Stimulated activated effector memory CD8-positive, alpha-beta T cell treated with anti-CD3 and anti-CD28 coated beads, Interleukin-12 subunit alpha, Interleukin-12 subunit beta, amount 100 ng/mL, for 72 hours (primary cell): Measurements from ENCODE around the gene GRIK4.

Experiments used
- ATAC-seq: fragments of 150-1000 bp; cut with Tn5 transposase; 2 replicates; pipeline ENCODE4 v1.10.0; 2021
- DNase-seq, 2 donors: peaks; one replicate each; pipeline ENCODE4 v3.0.0; 2021 to 2022; ENCODE audit warnings: low spot score in 2 of 2
- H3K27ac Mint-ChIP-seq: one replicate; pipeline ENCODE4 v1.8.0; 2022; ENCODE audit warnings: mild to moderate bottlenecking, mixed read lengths
- H3K36me3 Mint-ChIP-seq: one replicate; pipeline ENCODE4 v1.8.0; 2022; ENCODE audit warnings: mild to moderate bottlenecking, mixed read lengths
- H3K4me1 Mint-ChIP-seq: one replicate; pipeline ENCODE4 v1.8.0; 2022; ENCODE audit warnings: mixed read lengths
- H3K4me3 Mint-ChIP-seq: one replicate; pipeline ENCODE4 v1.8.0; 2022; ENCODE audit warnings: mild to moderate bottlenecking, mixed read lengths
- H3K9me3 Mint-ChIP-seq: one replicate; pipeline ENCODE4 v1.8.0; 2022; ENCODE audit warnings: mixed read lengths

GRIK4 gene, protein sequence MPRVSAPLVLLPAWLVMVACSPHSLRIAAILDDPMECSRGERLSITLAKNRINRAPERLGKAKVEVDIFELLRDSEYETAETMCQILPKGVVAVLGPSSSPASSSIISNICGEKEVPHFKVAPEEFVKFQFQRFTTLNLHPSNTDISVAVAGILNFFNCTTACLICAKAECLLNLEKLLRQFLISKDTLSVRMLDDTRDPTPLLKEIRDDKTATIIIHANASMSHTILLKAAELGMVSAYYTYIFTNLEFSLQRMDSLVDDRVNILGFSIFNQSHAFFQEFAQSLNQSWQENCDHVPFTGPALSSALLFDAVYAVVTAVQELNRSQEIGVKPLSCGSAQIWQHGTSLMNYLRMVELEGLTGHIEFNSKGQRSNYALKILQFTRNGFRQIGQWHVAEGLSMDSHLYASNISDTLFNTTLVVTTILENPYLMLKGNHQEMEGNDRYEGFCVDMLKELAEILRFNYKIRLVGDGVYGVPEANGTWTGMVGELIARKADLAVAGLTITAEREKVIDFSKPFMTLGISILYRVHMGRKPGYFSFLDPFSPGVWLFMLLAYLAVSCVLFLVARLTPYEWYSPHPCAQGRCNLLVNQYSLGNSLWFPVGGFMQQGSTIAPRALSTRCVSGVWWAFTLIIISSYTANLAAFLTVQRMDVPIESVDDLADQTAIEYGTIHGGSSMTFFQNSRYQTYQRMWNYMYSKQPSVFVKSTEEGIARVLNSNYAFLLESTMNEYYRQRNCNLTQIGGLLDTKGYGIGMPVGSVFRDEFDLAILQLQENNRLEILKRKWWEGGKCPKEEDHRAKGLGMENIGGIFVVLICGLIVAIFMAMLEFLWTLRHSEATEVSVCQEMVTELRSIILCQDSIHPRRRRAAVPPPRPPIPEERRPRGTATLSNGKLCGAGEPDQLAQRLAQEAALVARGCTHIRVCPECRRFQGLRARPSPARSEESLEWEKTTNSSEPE

DNA sequence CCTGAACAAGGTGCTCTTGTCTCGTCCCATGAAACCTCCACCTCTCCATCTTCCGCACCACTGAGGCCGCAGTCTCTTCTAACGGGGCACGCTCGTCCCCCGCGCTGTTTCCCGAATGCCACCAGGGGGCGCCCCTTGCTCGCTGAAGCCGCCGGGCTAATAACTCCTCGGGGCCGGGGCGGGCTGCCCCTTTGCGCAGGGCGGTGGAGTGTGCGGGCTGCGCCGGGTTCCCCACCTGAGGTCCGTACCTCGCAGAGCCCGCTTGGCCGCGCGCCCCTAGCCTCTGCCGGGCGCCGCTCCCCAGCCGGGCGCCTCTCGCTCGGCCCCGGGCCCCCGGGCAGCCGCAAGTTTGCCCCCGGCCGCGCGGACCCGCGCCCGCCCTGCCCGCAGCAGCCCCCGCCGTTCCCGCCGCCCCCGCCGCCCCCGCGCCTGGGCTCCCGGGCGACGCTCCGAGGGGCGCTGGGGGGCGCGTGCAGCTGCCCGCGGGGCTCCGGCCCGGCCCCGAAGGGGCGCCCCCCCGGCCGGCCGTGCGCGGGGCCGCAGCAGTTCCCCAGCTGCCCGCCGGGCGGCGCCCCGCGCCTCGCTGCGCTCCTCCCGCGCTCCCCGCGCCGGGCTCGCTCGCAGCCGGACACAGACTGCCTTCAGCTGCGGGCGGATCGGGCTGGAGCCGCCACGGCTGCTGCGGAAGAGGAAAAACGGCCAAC, at the start of gene GRIK4:
TSS of gene GRIK4 (plus strand) at position 633 of the 704 bp plus-strand sequence. CDS start 148,571 bp downstream, outside the sequence.
- H3K9me3 Mint-ChIP-seq = no peaks in the 10 kb centered on the region
- ATAC-seq (peak; percentile 85), DNase-seq (peak; percentile 76 to 89)
- H3K36me3 Mint-ChIP-seq = no peaks in the 10 kb centered on the region
- H3K27ac Mint-ChIP-seq = no peak within 1 kb of the TSS
- peaks cover 5% of the 10 kb centered on the region for H3K4me1 Mint-ChIP-seq
- H3K4me3 Mint-ChIP-seq = peak within 1 kb of the TSS; percentile 23

GRCh38 chr11:120462825-120463224, 48.7 kb upstream of the GRIK4 start:
- DNase-seq (no peak), ATAC-seq (no peak)
- no peaks in the 10 kb centered on the region for H3K4me1 Mint-ChIP-seq
- H3K27ac Mint-ChIP-seq = no peak overlapping the region
- H3K36me3 Mint-ChIP-seq = peaks cover 64% of the 10 kb centered on the region
- no peaks in the 10 kb centered on the region for H3K9me3 Mint-ChIP-seq
- H3K4me3 Mint-ChIP-seq = no peak overlapping the region

DNA sequence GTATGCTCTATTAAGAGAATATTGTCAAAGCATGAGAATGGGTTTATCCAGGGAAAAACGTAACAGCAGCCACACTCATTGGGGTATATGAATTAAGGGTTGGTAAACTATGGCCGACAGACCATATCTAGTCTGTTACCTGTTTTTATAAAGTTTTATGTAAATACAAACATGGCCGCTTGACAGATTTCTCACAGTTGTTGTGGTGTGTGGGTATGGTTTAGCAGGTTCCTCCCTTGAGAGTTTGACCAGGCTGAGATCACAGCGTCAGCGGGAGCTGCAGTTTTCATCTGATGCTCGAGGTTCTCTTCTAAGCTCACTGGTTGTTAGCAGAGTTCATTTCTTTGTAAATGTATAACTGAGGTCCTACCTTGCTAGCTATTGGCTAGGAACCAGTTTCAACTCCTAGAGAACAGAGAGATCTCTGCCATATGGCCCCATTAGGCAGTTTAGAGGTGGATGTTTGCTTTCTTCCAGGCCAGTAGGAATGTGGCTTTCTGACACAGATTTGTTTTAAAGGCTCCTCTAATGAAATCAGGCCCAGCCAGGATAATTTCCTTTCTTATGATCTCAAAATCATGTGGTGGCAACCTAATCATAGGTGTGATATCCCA, 45.5 kb upstream of the GRIK4 start:
- DNase-seq (no peak), ATAC-seq (no peak)
- Mint-ChIP-seq H3K27ac (no peak overlapping the region), H3K4me3 (no peak overlapping the region), H3K36me3 (peaks cover 50% of the 10 kb centered on the region), H3K4me1 (no peaks in the 10 kb centered on the region), H3K9me3 (no peaks in the 10 kb centered on the region)

GRCh38 chr11:120467627-120468026, 43.9 kb upstream of the GRIK4 start:
- ATAC-seq (no peak), DNase-seq (no peak)
- Mint-ChIP-seq H3K9me3 (no peaks in the 10 kb centered on the region), H3K4me3 (no peak overlapping the region), H3K36me3 (peaks cover 35% of the 10 kb centered on the region), H3K27ac (no peak overlapping the region), H3K4me1 (no peaks in the 10 kb centered on the region)

DNA sequence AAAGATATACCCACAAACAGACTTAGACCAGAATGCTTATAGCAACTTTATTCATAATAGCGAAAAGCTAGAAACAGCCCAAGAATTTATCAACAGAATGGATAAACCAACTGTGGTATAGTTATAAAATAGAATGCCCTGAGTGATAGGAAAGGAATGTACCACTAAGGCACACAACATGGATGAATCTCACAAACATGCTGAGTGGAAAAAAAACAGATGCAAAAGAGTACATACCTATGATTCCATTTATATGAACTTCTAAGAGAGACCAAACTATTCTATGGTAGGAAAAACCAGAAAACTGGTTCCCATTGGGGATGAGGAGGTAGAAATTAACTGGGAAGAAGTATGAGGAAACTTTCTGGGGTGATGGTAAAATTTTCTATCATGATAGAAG, 40.4 kb upstream of the GRIK4 start:
- Mint-ChIP-seq H3K36me3 (peaks cover 18% of the 10 kb centered on the region), H3K4me3 (no peak overlapping the region), H3K4me1 (no peaks in the 10 kb centered on the region), H3K9me3 (no peaks in the 10 kb centered on the region), H3K27ac (no peak overlapping the region)
- ATAC-seq = no peak
- no peak for DNase-seq

- no peak overlapping the region for H3K4me3 Mint-ChIP-seq
- H3K4me1 Mint-ChIP-seq = no peaks in the 10 kb centered on the region
- H3K36me3 Mint-ChIP-seq = peaks cover 19% of the 10 kb centered on the region
- no peak overlapping the region for H3K27ac Mint-ChIP-seq
- no peaks in the 10 kb centered on the region for H3K9me3 Mint-ChIP-seq
- DNase-seq = no peak
- ATAC-seq = no peak
These were observed 39.6 kb upstream of the GRIK4 start for GRCh38 chr11:120471994-120472393.

DNA sequence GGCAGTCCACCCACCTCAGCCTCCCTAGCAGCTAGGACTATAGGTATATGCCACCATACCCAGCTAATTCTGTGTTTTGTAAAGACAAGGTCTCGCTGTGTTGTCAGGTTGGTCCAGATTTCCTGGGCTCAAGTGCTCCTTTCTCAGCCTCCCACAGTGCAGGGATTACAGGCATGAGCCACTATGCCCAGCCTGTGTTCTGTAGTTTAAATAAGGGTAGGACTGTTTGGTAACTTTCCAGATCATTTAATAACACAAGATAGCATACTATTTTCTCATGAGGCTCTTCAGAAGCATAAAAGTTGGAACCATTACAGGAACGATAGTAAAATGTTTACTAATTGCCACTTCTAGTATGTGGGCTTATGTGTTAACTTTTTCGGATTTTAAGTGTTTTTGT, 38.0 kb upstream of the GRIK4 start:
- no peak overlapping the region for H3K27ac Mint-ChIP-seq
- H3K4me1 Mint-ChIP-seq = no peaks in the 10 kb centered on the region
- H3K4me3 Mint-ChIP-seq = no peak overlapping the region
- DNase-seq (no peak), ATAC-seq (no peak)
- H3K36me3 Mint-ChIP-seq = peaks cover 18% of the 10 kb centered on the region
- no peaks in the 10 kb centered on the region for H3K9me3 Mint-ChIP-seq

- H3K9me3 Mint-ChIP-seq = no peaks in the 10 kb centered on the region
- H3K27ac Mint-ChIP-seq = no peak overlapping the region
- H3K4me3 Mint-ChIP-seq = no peak overlapping the region
- no peak for ATAC-seq
- DNase-seq = no peak
- H3K36me3 Mint-ChIP-seq = peaks cover 53% of the 10 kb centered on the region
- H3K4me1 Mint-ChIP-seq = no peaks in the 10 kb centered on the region
These were observed 29.4 kb upstream of the GRIK4 start for GRCh38 chr11:120482149-120482548.

GRCh38 chr11:120484722-120485121, 26.8 kb upstream of the GRIK4 start:
- DNase-seq (no peak), ATAC-seq (no peak)
- Mint-ChIP-seq H3K9me3 (no peaks in the 10 kb centered on the region), H3K36me3 (peaks cover 36% of the 10 kb centered on the region), H3K4me1 (no peaks in the 10 kb centered on the region), H3K27ac (no peak overlapping the region), H3K4me3 (no peak overlapping the region)

GRCh38 chr11:120486138-120486537, 25.4 kb upstream of the GRIK4 start:
- no peak overlapping the region for H3K27ac Mint-ChIP-seq
- H3K4me3 Mint-ChIP-seq = no peak overlapping the region
- DNase-seq (no peak), ATAC-seq (no peak)
- no peaks in the 10 kb centered on the region for H3K9me3 Mint-ChIP-seq
- H3K4me1 Mint-ChIP-seq = no peaks in the 10 kb centered on the region
- peaks cover 34% of the 10 kb centered on the region for H3K36me3 Mint-ChIP-seq

DNA sequence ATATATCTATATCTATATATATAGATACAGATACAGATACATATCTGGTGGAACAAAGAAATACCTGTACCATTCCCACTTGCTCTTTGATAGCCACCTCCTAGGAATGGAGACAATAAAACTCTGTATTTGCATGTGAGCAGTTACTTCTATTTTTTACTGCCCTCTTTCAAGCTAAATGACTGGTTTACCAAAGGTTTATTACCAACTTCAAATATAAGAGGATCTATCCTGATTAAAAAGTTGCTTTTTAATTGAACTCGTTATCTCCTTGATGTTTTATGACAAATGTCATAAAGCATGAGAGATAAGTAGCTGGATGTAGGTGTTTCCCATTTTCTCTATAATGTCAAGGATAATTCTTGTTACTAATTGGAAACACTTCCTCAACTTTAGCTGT, 21.7 kb upstream of the GRIK4 start:
- H3K4me3 Mint-ChIP-seq = no peak overlapping the region
- H3K4me1 Mint-ChIP-seq = no peaks in the 10 kb centered on the region
- no peak for DNase-seq
- no peaks in the 10 kb centered on the region for H3K9me3 Mint-ChIP-seq
- no peak overlapping the region for H3K27ac Mint-ChIP-seq
- peaks cover 8% of the 10 kb centered on the region for H3K36me3 Mint-ChIP-seq
- ATAC-seq = no peak

GRCh38 chr11:120492486-120492885, 19.1 kb upstream of the GRIK4 start:
- DNase-seq (no peak), ATAC-seq (no peak)
- H3K9me3 Mint-ChIP-seq = no peaks in the 10 kb centered on the region
- no peak overlapping the region for H3K4me3 Mint-ChIP-seq
- no peak overlapping the region for H3K27ac Mint-ChIP-seq
- H3K36me3 Mint-ChIP-seq = no peaks in the 10 kb centered on the region
- no peaks in the 10 kb centered on the region for H3K4me1 Mint-ChIP-seq

- Mint-ChIP-seq H3K27ac (no peak overlapping the region), H3K9me3 (no peaks in the 10 kb centered on the region), H3K4me1 (no peaks in the 10 kb centered on the region), H3K36me3 (no peaks in the 10 kb centered on the region), H3K4me3 (no peak overlapping the region)
- DNase-seq (no peak), ATAC-seq (no peak)
These were observed 17.0 kb upstream of the GRIK4 start for GRCh38 chr11:120494595-120494994.

GRCh38 chr11:120499088-120499487, 12.5 kb upstream of the GRIK4 start:
- Mint-ChIP-seq H3K36me3 (no peaks in the 10 kb centered on the region), H3K9me3 (no peaks in the 10 kb centered on the region)

GRCh38 chr11:120499859-120500258, 11.7 kb upstream of the GRIK4 start:
- H3K27ac Mint-ChIP-seq = no peak overlapping the region
- H3K4me1 Mint-ChIP-seq = no peaks in the 10 kb centered on the region
- no peaks in the 10 kb centered on the region for H3K36me3 Mint-ChIP-seq
- H3K9me3 Mint-ChIP-seq = no peaks in the 10 kb centered on the region
- ATAC-seq (no peak), DNase-seq (no peak)
- no peak overlapping the region for H3K4me3 Mint-ChIP-seq

More at GRCh38 chr11:120499088-120499487, 12.5 kb upstream of the GRIK4 start:
- H3K27ac Mint-ChIP-seq = no peak overlapping the region
- H3K4me3 Mint-ChIP-seq = no peak overlapping the region
- ATAC-seq (no peak), DNase-seq (no peak)
- H3K4me1 Mint-ChIP-seq = no peaks in the 10 kb centered on the region
